ENCODE measurements around the gene TEFM. TPM values are rescaled to one million over a fixed set of nuclear protein-coding genes. Genes with fewer than 3 reads are reported as not detected.

Gene TEFM, protein sequence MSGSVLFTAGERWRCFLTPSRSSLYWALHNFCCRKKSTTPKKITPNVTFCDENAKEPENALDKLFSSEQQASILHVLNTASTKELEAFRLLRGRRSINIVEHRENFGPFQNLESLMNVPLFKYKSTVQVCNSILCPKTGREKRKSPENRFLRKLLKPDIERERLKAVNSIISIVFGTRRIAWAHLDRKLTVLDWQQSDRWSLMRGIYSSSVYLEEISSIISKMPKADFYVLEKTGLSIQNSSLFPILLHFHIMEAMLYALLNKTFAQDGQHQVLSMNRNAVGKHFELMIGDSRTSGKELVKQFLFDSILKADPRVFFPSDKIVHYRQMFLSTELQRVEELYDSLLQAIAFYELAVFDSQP
- 11.4 and 15.4 TPM in 2 replicates for total RNA-seq

DNA sequence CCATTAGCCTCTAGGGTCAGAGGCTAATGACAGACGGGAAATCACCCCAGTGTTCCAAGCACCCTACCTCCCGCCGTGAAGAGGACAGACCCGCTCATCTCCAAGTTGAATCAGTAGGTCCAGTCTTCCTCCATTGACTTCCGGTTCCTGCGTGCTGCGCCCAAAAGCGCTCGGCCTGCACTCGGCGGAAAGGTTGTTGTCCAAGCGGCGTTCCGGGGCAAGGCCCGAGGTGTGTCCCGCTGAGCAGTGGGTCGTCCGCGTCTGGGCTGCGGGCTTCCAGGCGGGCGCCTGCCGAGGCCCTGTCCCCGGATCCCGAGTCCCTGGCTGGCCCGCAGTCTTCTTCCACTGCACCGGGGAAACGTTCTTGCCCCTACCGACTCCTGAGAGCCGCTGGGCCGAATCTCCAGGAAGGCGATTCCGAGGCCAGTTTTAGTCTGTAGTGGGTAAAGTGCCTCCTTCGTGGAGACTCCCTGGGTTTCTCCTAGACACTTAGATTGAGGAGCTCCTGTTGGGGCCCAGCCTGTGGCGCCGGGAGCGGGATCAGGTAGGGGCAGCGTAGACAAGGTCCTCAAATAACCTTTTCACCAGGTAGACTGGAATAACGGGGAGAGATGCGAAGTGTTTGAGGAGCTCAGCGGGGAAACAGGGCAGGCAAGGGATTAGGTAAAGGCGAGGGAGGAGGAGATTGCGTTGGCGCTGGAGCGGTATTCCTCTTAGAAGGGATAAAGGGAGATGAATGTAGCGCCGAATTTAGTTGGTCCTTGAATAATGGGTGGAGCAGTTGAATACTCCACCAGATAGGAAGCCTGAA, at the start of gene TEFM:
TSS of gene TEFM (minus strand) at position 138 of the 811 bp plus-strand sequence. CDS start at position 98, 40 bp downstream.

DNA sequence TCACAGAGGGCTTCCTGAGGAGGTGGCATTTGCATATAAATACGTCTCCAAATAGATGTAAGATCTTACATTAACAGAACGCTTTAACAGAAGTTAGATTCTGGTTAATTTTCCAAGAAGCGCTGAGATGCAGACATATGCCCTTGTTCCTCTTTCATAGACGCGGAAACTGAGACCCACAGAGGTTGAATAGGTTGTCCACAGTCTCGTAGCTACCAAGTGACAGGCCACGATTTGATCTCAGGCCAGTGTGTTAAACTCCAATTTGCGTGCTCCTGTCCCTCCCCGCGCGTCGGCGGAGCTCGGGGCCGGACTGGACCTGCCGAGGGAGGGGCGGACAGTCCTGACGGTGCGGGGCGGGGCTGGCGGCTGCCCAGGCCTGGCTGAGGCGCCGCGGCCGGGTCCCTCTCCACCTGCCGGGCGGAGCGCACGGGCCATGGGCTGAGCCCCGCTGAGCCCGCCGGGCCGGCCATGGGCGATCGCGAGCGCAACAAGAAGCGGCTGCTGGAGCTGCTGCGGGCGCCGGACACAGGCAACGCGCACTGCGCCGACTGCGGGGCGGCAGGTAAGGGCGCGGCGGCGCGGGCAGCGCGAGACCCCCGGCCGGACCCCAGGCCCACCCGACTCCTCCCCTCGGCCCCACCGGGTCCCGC, 15.6 kb upstream of the TEFM start, which contains the start of gene ADAP2:
TSS of gene ADAP2 (plus strand) at position 402 of the 653 bp plus-strand sequence. CDS start at position 472, 70 bp downstream.

Small RNA genes lying within 50 kb of the gene (small RNA-seq; reads per million reads assigned to genes)
- gene RNU6-298P: not detected

Other genes with a start within 250 kb of the TEFM start
- 20.2 and 22.1 TPM in 2 replicates for gene CRLF3, start 81.5 kb downstream of the TEFM start, total RNA-seq
- gene ATAD5, start 74.3 kb downstream of the TEFM start, total RNA-seq: 0.61 and 1.1 TPM in 2 replicates
- gene ADAP2, start 15.7 kb upstream of the TEFM start, total RNA-seq: 0.24 and 0.32 TPM in 2 replicates
- gene RNF135, start 64.8 kb upstream of the TEFM start, total RNA-seq: 10.0 and 11.0 TPM in 2 replicates
- gene NF1, start 188.7 kb upstream of the TEFM start, total RNA-seq: 57.0 and 78.4 TPM in 2 replicates

Data from hair follicle dermal papilla cell (primary cell).